DND-41 (cell line): ENCODE data around the gene DAD1.
A peak's percentile ranks its signal among the peaks of the same experiment; 100 is the strongest.
"Not testable (repeated sequence)": the region's sequence is repeated elsewhere in the genome, so short reads cannot be mapped to it uniquely, and the experiment has no call there.

ENCODE experiments used
- ATAC-seq: fragments of 200-7000 bp; cut with Tn5 transposase; 3 replicates; pipeline ENCODE4 v1.9.1; 2021; ENCODE audit warnings: low read depth; ENCODE audit not compliant: insufficient read depth
- DNase-seq: peaks from one replicate; pipeline ENCODE4 v3.0.0-alpha.2; 2020
- H2AFZ ChIP-seq: 2 replicates; pipeline ENCODE4 v1.6.0; 2012; ENCODE audit warnings: low read depth, low read length
- H3K27ac ChIP-seq: 2 replicates; pipeline ENCODE4 v1.5.1; 2012; ENCODE audit warnings: low read length, inconsistent platforms
- H3K27me3 ChIP-seq: fragments of 200-600 bp; sonication (generic); 2 replicates; pipeline ENCODE4 v1.6.0; 2012; ENCODE audit warnings: low read length, mild to moderate bottlenecking, inconsistent platforms; ENCODE audit not compliant: insufficient read depth, poor library complexity
- H3K36me3 ChIP-seq: 2 replicates; pipeline ENCODE4 v1.5.1; 2012; ENCODE audit warnings: low read length, inconsistent platforms; ENCODE audit not compliant: insufficient read depth
- H3K4me1 ChIP-seq: 2 replicates; pipeline ENCODE4 v1.5.1; 2012; ENCODE audit warnings: mild to moderate bottlenecking, low read length; ENCODE audit not compliant: insufficient read depth
- H3K4me2 ChIP-seq: 2 replicates; pipeline ENCODE4 v1.6.0; 2012; ENCODE audit warnings: mild to moderate bottlenecking, moderate library complexity, low read length, inconsistent platforms; ENCODE audit not compliant: insufficient read depth
- H3K4me3 ChIP-seq, 2 experiments: fragments of 200-600 bp in 1 of 2; shearing (Covaris generic) in 1 of 2; 2 replicates each; pipeline ENCODE4 v1.5.1; 2012 to 2016; ENCODE audit warnings: inconsistent platforms in 2 of 2, low read length in 2 of 2, mild to moderate bottlenecking in 2 of 2, low read depth in 1 of 2, moderate library complexity in 1 of 2
- H3K79me2 ChIP-seq: 2 replicates; pipeline ENCODE4 v1.6.0; 2012; ENCODE audit warnings: low read length, inconsistent platforms; ENCODE audit not compliant: insufficient read depth
- H3K9ac ChIP-seq: 2 replicates; pipeline ENCODE4 v1.6.0; 2012; ENCODE audit warnings: low read depth, mild to moderate bottlenecking, inconsistent platforms, low read length, moderate library complexity
- H3K9me3 ChIP-seq: 2 replicates; pipeline ENCODE4 v1.5.1; 2012; ENCODE audit warnings: low read length, moderate library complexity, mild to moderate bottlenecking, inconsistent platforms; ENCODE audit not compliant: insufficient read depth, severe bottlenecking
- H4K20me1 ChIP-seq: 2 replicates; pipeline ENCODE4 v1.6.0; 2012; ENCODE audit warnings: low read length; ENCODE audit not compliant: insufficient read depth
- EZH2 ChIP-seq: IDR thresholded peaks from 3 replicates; pipeline ENCODE4 v1.6.1; 2012; ENCODE audit warnings: borderline replicate concordance, low read depth, mild to moderate bottlenecking, moderate library complexity, low read length, inconsistent platforms; ENCODE audit not compliant: severe bottlenecking
- TF ChIP-seq, protein P1 (sequence below): IDR thresholded peaks from 2 replicates; pipeline ENCODE4 v1.5.1; 2012; ENCODE audit warnings: borderline replicate concordance, low read length, moderate library complexity, mild to moderate bottlenecking; ENCODE audit not compliant: poor library complexity, severe bottlenecking; ENCODE audit errors: extremely low read depth

Gene DAD1

DNA sequence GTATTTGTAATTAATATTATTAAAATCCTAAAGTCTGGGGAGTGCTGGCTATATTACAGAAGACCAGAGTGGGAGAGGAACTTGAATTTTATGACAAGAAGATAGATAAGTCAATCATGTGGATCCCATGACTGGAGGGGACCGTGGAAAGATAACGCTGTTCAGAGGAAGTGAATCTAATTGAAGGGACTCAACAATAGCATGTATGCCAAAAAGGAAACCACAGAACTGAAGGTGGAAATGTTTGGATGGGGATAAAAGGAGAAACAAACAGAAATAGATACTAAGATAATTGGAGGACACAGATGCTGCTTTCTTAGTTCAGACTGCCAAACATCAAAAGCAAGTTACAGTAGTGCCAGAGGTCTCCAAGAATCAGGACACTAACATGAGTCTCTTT, 34.0 kb upstream of the DAD1 start:
- H3K4me3 ChIP-seq, result no peak overlapping the region
- H3K9ac ChIP-seq, result no peak overlapping the region
- DNase-seq, result no peak

DNA sequence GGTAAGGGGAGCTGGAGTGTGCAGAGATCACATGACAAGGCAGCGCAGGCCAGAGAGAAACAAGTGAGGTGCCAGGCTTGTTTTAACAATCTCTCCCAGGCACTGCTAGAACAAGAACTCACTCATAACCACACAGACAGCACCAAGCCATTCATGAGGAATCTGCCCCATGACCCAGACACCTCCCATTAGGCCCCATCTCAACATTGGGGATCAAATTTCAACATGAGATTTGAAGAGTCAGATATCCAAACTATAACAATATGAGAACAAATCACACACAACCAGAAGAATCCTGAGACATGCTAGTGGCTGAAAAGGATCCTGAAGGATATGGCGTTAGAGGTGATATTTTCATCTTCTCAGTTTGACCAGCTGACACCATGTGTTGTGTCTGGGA, 33.2 kb upstream of the DAD1 start:
- Histone ChIP-seq H3K9ac (no peak overlapping the region), H3K27me3 (peaks cover 2% of the 10 kb centered on the region), H3K4me1 (no peaks in the 10 kb centered on the region), H3K79me2 (no peaks in the 10 kb centered on the region), H3K4me2 (no peak overlapping the region), H3K4me3 (no peak overlapping the region), H3K9me3 (no peaks in the 10 kb centered on the region), H4K20me1 (no peaks in the 10 kb centered on the region), H3K36me3 (no peaks in the 10 kb centered on the region), H2AFZ (no peak overlapping the region), H3K27ac (no peak overlapping the region)
- TF ChIP-seq, protein P1, sequence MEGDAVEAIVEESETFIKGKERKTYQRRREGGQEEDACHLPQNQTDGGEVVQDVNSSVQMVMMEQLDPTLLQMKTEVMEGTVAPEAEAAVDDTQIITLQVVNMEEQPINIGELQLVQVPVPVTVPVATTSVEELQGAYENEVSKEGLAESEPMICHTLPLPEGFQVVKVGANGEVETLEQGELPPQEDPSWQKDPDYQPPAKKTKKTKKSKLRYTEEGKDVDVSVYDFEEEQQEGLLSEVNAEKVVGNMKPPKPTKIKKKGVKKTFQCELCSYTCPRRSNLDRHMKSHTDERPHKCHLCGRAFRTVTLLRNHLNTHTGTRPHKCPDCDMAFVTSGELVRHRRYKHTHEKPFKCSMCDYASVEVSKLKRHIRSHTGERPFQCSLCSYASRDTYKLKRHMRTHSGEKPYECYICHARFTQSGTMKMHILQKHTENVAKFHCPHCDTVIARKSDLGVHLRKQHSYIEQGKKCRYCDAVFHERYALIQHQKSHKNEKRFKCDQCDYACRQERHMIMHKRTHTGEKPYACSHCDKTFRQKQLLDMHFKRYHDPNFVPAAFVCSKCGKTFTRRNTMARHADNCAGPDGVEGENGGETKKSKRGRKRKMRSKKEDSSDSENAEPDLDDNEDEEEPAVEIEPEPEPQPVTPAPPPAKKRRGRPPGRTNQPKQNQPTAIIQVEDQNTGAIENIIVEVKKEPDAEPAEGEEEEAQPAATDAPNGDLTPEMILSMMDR, result no peak
- no peak for TF ChIP-seq EZH2
- ATAC-seq (no peak), DNase-seq (no peak)

More for the DNA sequence above, 34.0 kb upstream of the DAD1 start:
- no peak for TF ChIP-seq EZH2
- TF ChIP-seq, protein P1, result no peak
- Histone ChIP-seq H4K20me1 (no peaks in the 10 kb centered on the region), H3K9me3 (no peaks in the 10 kb centered on the region), H3K27me3 (peaks cover 2% of the 10 kb centered on the region), H3K36me3 (no peaks in the 10 kb centered on the region), H3K27ac (no peak overlapping the region), H3K4me2 (no peak overlapping the region), H3K4me1 (no peaks in the 10 kb centered on the region), H3K79me2 (no peaks in the 10 kb centered on the region), H2AFZ (no peak overlapping the region)
- ATAC-seq, result peak; percentile 53

GRCh38 chr14:22615765-22616164, 26.7 kb upstream of the DAD1 start:
- not testable (repeated sequence) for H3K4me2 ChIP-seq, H3K36me3 ChIP-seq, H3K4me1 ChIP-seq, H2AFZ ChIP-seq, H3K27me3 ChIP-seq, H3K9me3 ChIP-seq, H3K4me3 ChIP-seq, DNase-seq, H3K9ac ChIP-seq, ATAC-seq, H4K20me1 ChIP-seq, H3K27ac ChIP-seq, H3K79me2 ChIP-seq

GRCh38 chr14:22614240-22614799, 25.3 kb upstream of the DAD1 start:
- Histone ChIP-seq H4K20me1 (no peaks in the 10 kb centered on the region), H3K27ac (no peak overlapping the region), H3K4me3 (no peak overlapping the region), H3K9me3 (no peaks in the 10 kb centered on the region), H3K27me3 (peaks cover 8% of the 10 kb centered on the region), H3K36me3 (no peaks in the 10 kb centered on the region), H3K4me2 (no peak overlapping the region), H3K4me1 (no peaks in the 10 kb centered on the region), H3K9ac (no peak overlapping the region), H3K79me2 (no peaks in the 10 kb centered on the region), H2AFZ (no peak overlapping the region)
- no peak for ATAC-seq
- DNase-seq, result no peak
- TF ChIP-seq, protein P1, result no peak
- TF ChIP-seq EZH2, result no peak
